H9 (cell line): ENCODE results near the gene ECI2. TPM values are rescaled to one million over a fixed set of nuclear protein-coding genes. Genes with fewer than 3 reads are reported as not detected.

Experiments used
- DNase-seq: peaks from one replicate; pipeline ENCODE4 v3.0.0-alpha.2; 2017
- H2AFZ ChIP-seq: one replicate; pipeline ENCODE4 v1.6.1; 2013; ENCODE audit warnings: mild to moderate bottlenecking, low read length, control low read depth, moderate library complexity
- H2AK5ac ChIP-seq: 2 replicates; pipeline ENCODE4 v1.6.1; 2013; ENCODE audit warnings: low read length, control low read depth, mixed read lengths; ENCODE audit not compliant: insufficient read length
- H2BK120ac ChIP-seq: one replicate; pipeline ENCODE4 v1.6.1; 2013; ENCODE audit warnings: low read depth, mild to moderate bottlenecking, low read length, control low read depth, inconsistent platforms; ENCODE audit not compliant: poor library complexity, severe bottlenecking
- H2BK12ac ChIP-seq: 2 replicates; pipeline ENCODE4 v1.6.1; 2013; ENCODE audit warnings: low read length, control low read depth, mixed read lengths, low read depth; ENCODE audit not compliant: insufficient read length
- H2BK15ac ChIP-seq: 2 replicates; pipeline ENCODE4 v1.6.1; 2013; ENCODE audit warnings: low read depth, low read length, control low read depth
- H2BK20ac ChIP-seq: one replicate; pipeline ENCODE4 v1.6.1; 2013; ENCODE audit warnings: low read depth, mild to moderate bottlenecking, low read length, control low read depth, inconsistent platforms; ENCODE audit not compliant: poor library complexity, severe bottlenecking
- H2BK5ac ChIP-seq: 2 replicates; pipeline ENCODE4 v1.6.1; 2013; ENCODE audit warnings: low read length, control low read depth, mixed read lengths; ENCODE audit not compliant: insufficient read length
- H3K14ac ChIP-seq: 2 replicates; pipeline ENCODE4 v1.6.1; 2013; ENCODE audit warnings: low read length, control low read depth; ENCODE audit not compliant: insufficient read depth
- H3K18ac ChIP-seq: 2 replicates; pipeline ENCODE4 v1.6.1; 2013; ENCODE audit warnings: low read depth, mild to moderate bottlenecking, mixed read lengths, low read length, control low read depth; ENCODE audit not compliant: insufficient read length
- H3K23ac ChIP-seq: 2 replicates; pipeline ENCODE4 v1.6.1; 2013; ENCODE audit warnings: low read length, control low read depth, mixed read lengths, low read depth; ENCODE audit not compliant: insufficient read length
- H3K23me2 ChIP-seq: 2 replicates; pipeline ENCODE4 v1.6.1; 2013; ENCODE audit warnings: low read depth, mild to moderate bottlenecking, mixed read lengths, low read length, control low read depth; ENCODE audit not compliant: insufficient read length, poor library complexity, severe bottlenecking
- H3K27ac ChIP-seq: 2 replicates; pipeline ENCODE4 v1.5.1; 2013; ENCODE audit warnings: low read length, control low read depth, mixed read lengths, low read depth; ENCODE audit not compliant: insufficient read length
- H3K27me3 ChIP-seq: 2 replicates; pipeline ENCODE4 v1.6.1; 2013; ENCODE audit warnings: low read length, control low read depth, inconsistent platforms; ENCODE audit not compliant: insufficient read depth
- H3K4ac ChIP-seq: 2 replicates; pipeline ENCODE4 v1.6.1; 2013; ENCODE audit warnings: low read depth, mild to moderate bottlenecking, control low read depth, inconsistent platforms, low read length, moderate library complexity
- H3K4me1 ChIP-seq: 2 replicates; pipeline ENCODE4 v1.6.1; 2013; ENCODE audit warnings: low read length, control low read depth, inconsistent platforms; ENCODE audit not compliant: insufficient read depth
- H3K4me2 ChIP-seq: 2 replicates; pipeline ENCODE4 v1.6.1; 2013; ENCODE audit warnings: low read length, control low read depth, mixed read lengths; ENCODE audit not compliant: insufficient read length, insufficient read depth
- H3K56ac ChIP-seq: 2 replicates; pipeline ENCODE4 v1.6.1; 2013; ENCODE audit warnings: low read depth, mild to moderate bottlenecking, mixed read lengths, low read length, control low read depth; ENCODE audit not compliant: insufficient read length
- H3K79me1 ChIP-seq: 2 replicates; pipeline ENCODE4 v1.6.1; 2013; ENCODE audit warnings: low read depth, mild to moderate bottlenecking, moderate library complexity, low read length, control low read depth, inconsistent platforms; ENCODE audit not compliant: insufficient read depth, poor library complexity, severe bottlenecking
- H3K79me2 ChIP-seq: 2 replicates; pipeline ENCODE4 v1.6.1; 2013; ENCODE audit warnings: low read length, control low read depth, inconsistent platforms; ENCODE audit not compliant: insufficient read depth
- H3K9ac ChIP-seq: 2 replicates; pipeline ENCODE4 v1.6.1; 2013; ENCODE audit warnings: low read length, control low read depth, mixed read lengths; ENCODE audit not compliant: insufficient read length; ENCODE audit errors: extremely low read depth
- H3K9me3 ChIP-seq: one replicate; pipeline ENCODE4 v1.6.1; 2013; ENCODE audit warnings: low read depth, low read length, inconsistent platforms; ENCODE audit not compliant: control insufficient read depth
- H3T11ph ChIP-seq: one replicate; pipeline ENCODE4 v1.6.1; 2013; ENCODE audit warnings: mild to moderate bottlenecking, low read length, control low read depth, inconsistent platforms
- H4K20me1 ChIP-seq: one replicate; pipeline ENCODE4 v1.6.1; 2013; ENCODE audit not compliant: control insufficient read depth, insufficient read length, insufficient read depth
- H4K5ac ChIP-seq: 2 replicates; pipeline ENCODE4 v1.6.1; 2013; ENCODE audit warnings: low read depth, mild to moderate bottlenecking, mixed read lengths, low read length, control low read depth; ENCODE audit not compliant: insufficient read length
- H4K8ac ChIP-seq: replicated peaks from 2 replicates; pipeline ENCODE4 v1.6.1; 2013; ENCODE audit warnings: low read length, control low read depth, mixed read lengths, low read depth; ENCODE audit not compliant: insufficient read length
- H4K91ac ChIP-seq: 2 replicates; pipeline ENCODE4 v1.6.1; 2013; ENCODE audit warnings: low read depth, mild to moderate bottlenecking, moderate library complexity, mixed read lengths, low read length, control low read depth; ENCODE audit not compliant: insufficient read length
- H3K27ac Mint-ChIP-seq, 3 experiments: 2 replicates in 2 of 3; 3 replicates in 1 of 3; pipeline ENCODE4 v1.8.0; 2020 to 2021; ENCODE audit warnings: mixed read lengths in 3 of 3, mild to moderate bottlenecking in 1 of 3, moderate library complexity in 1 of 3
- H3K27me3 Mint-ChIP-seq: 2 replicates; pipeline ENCODE4 v1.8.0; 2021; ENCODE audit warnings: low read depth, mild to moderate bottlenecking, moderate library complexity, mixed read lengths
- H3K36me3 Mint-ChIP-seq, 3 experiments: 2 replicates in 2 of 3; 3 replicates in 1 of 3; pipeline ENCODE4 v1.8.0; 2020 to 2021; ENCODE audit warnings: low read depth in 3 of 3, mixed read lengths in 3 of 3; ENCODE audit not compliant: insufficient read depth in 1 of 3
- H3K4me1 Mint-ChIP-seq, 2 experiments: 2 replicates each; pipeline ENCODE4 v1.8.0; 2020; ENCODE audit warnings: mixed read lengths in 2 of 2
- H3K4me3 Mint-ChIP-seq, 2 experiments: 2 replicates in 1 of 2; 3 replicates in 1 of 2; pipeline ENCODE4 v1.8.0; 2020 to 2021; ENCODE audit warnings: mild to moderate bottlenecking in 2 of 2, mixed read lengths in 2 of 2, moderate library complexity in 1 of 2
- H3K9me3 Mint-ChIP-seq, 2 experiments: 2 replicates in 1 of 2; 3 replicates in 1 of 2; pipeline ENCODE4 v1.8.0; 2020; ENCODE audit warnings: mild to moderate bottlenecking in 2 of 2, mixed read lengths in 2 of 2, moderate library complexity in 1 of 2
- CTCF ChIP-seq: fragments of 200-600 bp; sonication (generic); conservative IDR thresholded peaks from 3 replicates; pipeline ENCODE4 v1.8.0; 2021; ENCODE audit warnings: antibody characterized with exemption, mild to moderate bottlenecking
- WGBS: extraction: QIAGEN DNeasy Blood & Tissue Kit; methylation state at CpG from one replicate; pipeline ENCODE4 v1.1.7; 2013; ENCODE audit warnings: missing lambda C conversion rate, low lambda C conversion rate, mixed read lengths; ENCODE audit not compliant: insufficient read length; ENCODE audit errors: extremely low coverage; 5-methylcytosine and 5-hydroxymethylcytosine counted together
- total RNA-seq: library from RNA; stranded (reverse); gene quantifications from 2 replicates; pipeline ENCODE4 v1.2.1, GENCODE V29; 2021

ECI2 gene
- total RNA-seq, 1 experiment from 2014 or later, result 67.5 TPM

DNA sequence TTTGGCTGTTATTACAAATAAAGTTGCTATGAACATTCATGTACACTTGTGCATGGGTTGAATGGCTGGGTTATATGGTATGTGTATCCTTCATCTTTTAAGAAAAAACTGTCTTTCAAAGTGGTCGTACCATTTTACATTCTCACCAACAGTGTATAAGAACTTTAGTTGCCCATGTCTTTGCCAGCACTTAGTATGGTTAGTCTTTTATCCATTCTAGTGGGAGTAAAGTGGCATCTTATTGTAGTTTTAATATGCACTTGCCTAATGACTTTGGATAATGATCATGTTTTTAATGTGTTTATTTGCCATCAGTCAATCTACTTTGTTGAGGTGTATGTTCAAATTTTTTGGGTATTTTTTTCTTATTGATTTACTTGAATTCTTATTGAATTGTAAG, 32.5 kb upstream of the ECI2 start:
- Mint-ChIP-seq H3K9me3 (peaks cover 18 to 22% of the 10 kb centered on the region in 2 experiments; a peak in 4 of 5 replicates), H3K4me1 (peaks cover 30 to 33% of the 10 kb centered on the region in 2 experiments), H3K27ac (no peak overlapping the region), H3K36me3 (peaks cover 6 to 22% (median 8%) of the 10 kb centered on the region in 3 experiments; a peak in 4 of 7 replicates), H3K4me3 (no peak overlapping the region), H3K27me3 (peaks cover 24% of the 10 kb centered on the region)
- Histone ChIP-seq H3K4ac (no peak overlapping the region), H3K79me1 (no peaks in the 10 kb centered on the region), H2AK5ac (no peak overlapping the region), H3K14ac (no peak overlapping the region), H3K27ac (no peak overlapping the region), H2BK120ac (no peak overlapping the region), H2BK12ac (no peak overlapping the region), H2AFZ (no peak overlapping the region), H2BK5ac (no peak overlapping the region), H3K56ac (no peak overlapping the region), H4K20me1 (no peaks in the 10 kb centered on the region), H4K8ac (no peak overlapping the region), H3K23ac (no peak overlapping the region), H4K5ac (no peak overlapping the region), H3K4me1 (peaks cover 9% of the 10 kb centered on the region; the same call in 1 of the 2 replicates), H3K23me2 (no peaks in the 10 kb centered on the region), H3K27me3 (no peaks in the 10 kb centered on the region; the same call in 1 of the 2 replicates), H2BK15ac (no peak overlapping the region), H3K18ac (no peak overlapping the region), H2BK20ac (no peak overlapping the region), H3K9ac (no peak overlapping the region), H3K9me3 (peaks cover 4% of the 10 kb centered on the region), H3K4me2 (no peak overlapping the region), H3T11ph (no peak overlapping the region), H3K79me2 (no peaks in the 10 kb centered on the region), H4K91ac (no peak overlapping the region)
- no CpG with 5 or more reads among the region's 1 CpG for WGBS
- no peak for DNase-seq
- TF ChIP-seq CTCF, result no peak
